ENCODE data around the gene CEBPZ.

- TF ChIP-seq CTCF (IDR thresholded peaks at IDR 0.05) (no peak), POLR2A (IDR thresholded peaks at IDR 0.05) (no peak)
These were observed 36.7 kb upstream of the CEBPZ start for GRCh38 chr2:37268111-37268510.
